GM23248 (cell line): ENCODE data around the gene ANKRD11.

Source experiments
- EZH2 ChIP-seq: fragments of 200-600 bp; sonication (generic); IDR thresholded peaks from 2 replicates; pipeline ENCODE4 v1.6.1; 2018; ENCODE audit warnings: antibody characterized with exemption, mild to moderate bottlenecking; ENCODE audit not compliant: insufficient read depth, poor library complexity, severe bottlenecking
- EZH2phosphoT487 ChIP-seq: fragments of 200-600 bp; sonication (generic); IDR thresholded peaks from 2 replicates; pipeline ENCODE4 v1.6.1; 2018; ENCODE audit warnings: antibody characterized with exemption, moderate library complexity, mild to moderate bottlenecking, low read depth; ENCODE audit not compliant: insufficient read depth

GRCh38 chr16:89222931-89223330 lies 267.4 kb downstream of the ANKRD11 start:
- no peak for TF ChIP-seq EZH2
- no peak for TF ChIP-seq EZH2phosphoT487
